ENCODE data around the gene A2ML1.

The A2ML1 gene

GRCh38 chr12:8832500-8832899, 10.1 kb downstream of the A2ML1 start:
- no peak overlapping the region for H2AK5ac ChIP-seq (ENCODE audit: low read length, severe bottlenecking)
- H3K27me3 ChIP-seq (ENCODE audit: control insufficient read depth in 1 of 2, insufficient read depth in 1 of 2, low read length in 2 of 2) = peaks cover 0 to 12% of the 10 kb centered on the region in 2 experiments
- H3K79me1 ChIP-seq (replicated peaks; ENCODE audit: low read length, poor library complexity, severe bottlenecking) = no peaks in the 10 kb centered on the region
- H3K4me1 ChIP-seq (ENCODE audit: control insufficient read depth, insufficient read depth, low read depth, low read length) = no peaks in the 10 kb centered on the region
- no peak overlapping the region for H3K27ac ChIP-seq (ENCODE audit: low read length, poor library complexity, severe bottlenecking)
- H3K4me2 ChIP-seq (ENCODE audit: low read length, poor library complexity, severe bottlenecking) = no peak overlapping the region
- DNase-seq = no peak
- no peak overlapping the region for H3K23ac ChIP-seq (ENCODE audit: low read length in 2 of 2)
- H3K9ac ChIP-seq (ENCODE audit: low read length) = no peak overlapping the region
- 65% methylated on average over 4 of the region's 6 CpGs for WGBS
- H4K8ac ChIP-seq (ENCODE audit: low read length) = no peak overlapping the region
- H2BK5ac ChIP-seq (ENCODE audit: low read depth, low read length, poor library complexity, severe bottlenecking) = no peak overlapping the region
- H2BK120ac ChIP-seq (ENCODE audit: low read depth, low read length) = no peak overlapping the region
- no peak overlapping the region for H2BK12ac ChIP-seq (ENCODE audit: low read length in 2 of 2)
- no peak overlapping the region for H2BK15ac ChIP-seq (ENCODE audit: low read depth, poor library complexity, severe bottlenecking)
- no peak overlapping the region for H3K18ac ChIP-seq (ENCODE audit: low read depth in 1 of 2, low read length in 2 of 2)
- H3K4me3 ChIP-seq (ENCODE audit: insufficient read depth in 1 of 2, low read depth in 1 of 2, low read length in 2 of 2) = no peak overlapping the region
- no peak overlapping the region for H4K91ac ChIP-seq (ENCODE audit: low read length)
- no peak overlapping the region for H3K14ac ChIP-seq (ENCODE audit: low read length in 2 of 2)
- H3K36me3 ChIP-seq (ENCODE audit: control insufficient read depth in 1 of 2, insufficient read depth in 2 of 2, low read depth in 1 of 2, low read length in 2 of 2) = no peaks in the 10 kb centered on the region
- no peak overlapping the region for H3K4ac ChIP-seq (ENCODE audit: low read depth in 1 of 2, low read length in 2 of 2)
- no peaks in the 10 kb centered on the region for H3K9me3 ChIP-seq (ENCODE audit: control insufficient read depth, low read length)
- H2AFZ ChIP-seq (ENCODE audit: low read depth, low read length) = no peak overlapping the region

- Histone ChIP-seq H3K27me3 (ENCODE audit: control insufficient read depth in 1 of 2, insufficient read depth in 1 of 2, low read length in 2 of 2) (peaks cover 0 to 16% of the 10 kb centered on the region in 2 experiments), H3K9me3 (ENCODE audit: control insufficient read depth, low read length) (no peaks in the 10 kb centered on the region), H2BK15ac (ENCODE audit: low read depth, poor library complexity, severe bottlenecking) (no peak overlapping the region), H3K23ac (ENCODE audit: low read length in 2 of 2) (no peak overlapping the region), H3K9ac (ENCODE audit: low read length) (no peak overlapping the region), H2BK5ac (ENCODE audit: low read depth, low read length, poor library complexity, severe bottlenecking) (no peak overlapping the region), H4K8ac (ENCODE audit: low read length) (no peak overlapping the region), H3K4me1 (ENCODE audit: control insufficient read depth, insufficient read depth, low read depth, low read length) (no peaks in the 10 kb centered on the region), H4K91ac (ENCODE audit: low read length) (no peak overlapping the region), H3K18ac (ENCODE audit: low read depth in 1 of 2, low read length in 2 of 2) (no peak overlapping the region), H2AK5ac (ENCODE audit: low read length, severe bottlenecking) (no peak overlapping the region), H3K27ac (ENCODE audit: low read length, poor library complexity, severe bottlenecking) (no peak overlapping the region), H2BK120ac (ENCODE audit: low read depth, low read length) (no peak overlapping the region), H3K79me1 (replicated peaks; ENCODE audit: low read length, poor library complexity, severe bottlenecking) (no peaks in the 10 kb centered on the region), H3K36me3 (ENCODE audit: control insufficient read depth in 1 of 2, insufficient read depth in 2 of 2, low read depth in 1 of 2, low read length in 2 of 2) (no peaks in the 10 kb centered on the region), H2BK12ac (ENCODE audit: low read length in 2 of 2) (no peak overlapping the region), H3K4me2 (ENCODE audit: low read length, poor library complexity, severe bottlenecking) (no peak overlapping the region), H3K4ac (ENCODE audit: low read depth in 1 of 2, low read length in 2 of 2) (no peak overlapping the region), H2AFZ (ENCODE audit: low read depth, low read length) (no peak overlapping the region), H3K4me3 (ENCODE audit: insufficient read depth in 1 of 2, low read depth in 1 of 2, low read length in 2 of 2) (no peak overlapping the region), H3K14ac (ENCODE audit: low read length in 2 of 2) (no peak overlapping the region)
- no peak for DNase-seq
- 80% methylated on average over 1 of the region's 1 CpG for WGBS
Measured at GRCh38 chr12:8834230-8834629, 11.8 kb downstream of the A2ML1 start.

GRCh38 chr12:8837291-8837690, 14.9 kb downstream of the A2ML1 start:
- no peak for DNase-seq
- H4K8ac ChIP-seq (ENCODE audit: low read length) = no peak overlapping the region
- H4K91ac ChIP-seq (ENCODE audit: low read length) = no peak overlapping the region
- H2AK5ac ChIP-seq (ENCODE audit: low read length, severe bottlenecking) = no peak overlapping the region
- no peaks in the 10 kb centered on the region for H3K79me1 ChIP-seq (replicated peaks; ENCODE audit: low read length, poor library complexity, severe bottlenecking)
- no peak overlapping the region for H3K23ac ChIP-seq (ENCODE audit: low read length in 2 of 2)
- no peak overlapping the region for H3K4ac ChIP-seq (ENCODE audit: low read depth in 1 of 2, low read length in 2 of 2)
- no peak overlapping the region for H3K18ac ChIP-seq (ENCODE audit: low read depth in 1 of 2, low read length in 2 of 2)
- WGBS = 91% methylated on average over 9 of the region's 9 CpGs
- H2BK5ac ChIP-seq (ENCODE audit: low read depth, low read length, poor library complexity, severe bottlenecking) = no peak overlapping the region
- H3K36me3 ChIP-seq (ENCODE audit: control insufficient read depth in 1 of 2, insufficient read depth in 2 of 2, low read depth in 1 of 2, low read length in 2 of 2) = no peaks in the 10 kb centered on the region
- H2BK120ac ChIP-seq (ENCODE audit: low read depth, low read length) = no peak overlapping the region
- no peak overlapping the region for H2AFZ ChIP-seq (ENCODE audit: low read depth, low read length)
- H3K4me1 ChIP-seq (ENCODE audit: control insufficient read depth, insufficient read depth, low read depth, low read length) = no peaks in the 10 kb centered on the region
- no peak overlapping the region for H3K9ac ChIP-seq (ENCODE audit: low read length)
- H3K4me3 ChIP-seq (ENCODE audit: insufficient read depth in 1 of 2, low read depth in 1 of 2, low read length in 2 of 2) = no peak overlapping the region
- no peak overlapping the region for H3K14ac ChIP-seq (ENCODE audit: low read length in 2 of 2)
- no peak overlapping the region for H2BK12ac ChIP-seq (ENCODE audit: low read length in 2 of 2)
- H3K27me3 ChIP-seq (ENCODE audit: control insufficient read depth in 1 of 2, insufficient read depth in 1 of 2, low read length in 2 of 2) = peaks cover 0 to 23% of the 10 kb centered on the region in 2 experiments
- H2BK15ac ChIP-seq (ENCODE audit: low read depth, poor library complexity, severe bottlenecking) = no peak overlapping the region
- H3K27ac ChIP-seq (ENCODE audit: low read length, poor library complexity, severe bottlenecking) = no peak overlapping the region
- no peaks in the 10 kb centered on the region for H3K9me3 ChIP-seq (ENCODE audit: control insufficient read depth, low read length)
- H3K4me2 ChIP-seq (ENCODE audit: low read length, poor library complexity, severe bottlenecking) = no peak overlapping the region

- Histone ChIP-seq H3K9ac (ENCODE audit: low read length) (no peak overlapping the region), H3K4ac (ENCODE audit: low read depth in 1 of 2, low read length in 2 of 2) (no peak overlapping the region), H2BK12ac (ENCODE audit: low read length in 2 of 2) (no peak overlapping the region), H3K4me2 (ENCODE audit: low read length, poor library complexity, severe bottlenecking) (no peak overlapping the region), H3K14ac (ENCODE audit: low read length in 2 of 2) (no peak overlapping the region), H3K79me1 (replicated peaks; ENCODE audit: low read length, poor library complexity, severe bottlenecking) (no peaks in the 10 kb centered on the region), H3K23ac (ENCODE audit: low read length in 2 of 2) (no peak overlapping the region), H3K27ac (ENCODE audit: low read length, poor library complexity, severe bottlenecking) (no peak overlapping the region), H3K9me3 (ENCODE audit: control insufficient read depth, low read length) (no peaks in the 10 kb centered on the region), H2BK5ac (ENCODE audit: low read depth, low read length, poor library complexity, severe bottlenecking) (no peak overlapping the region), H4K91ac (ENCODE audit: low read length) (no peak overlapping the region), H4K8ac (ENCODE audit: low read length) (no peak overlapping the region), H3K4me3 (ENCODE audit: insufficient read depth in 1 of 2, low read depth in 1 of 2, low read length in 2 of 2) (no peak overlapping the region), H3K36me3 (ENCODE audit: control insufficient read depth in 1 of 2, insufficient read depth in 2 of 2, low read depth in 1 of 2, low read length in 2 of 2) (no peaks in the 10 kb centered on the region), H2AK5ac (ENCODE audit: low read length, severe bottlenecking) (no peak overlapping the region), H3K27me3 (ENCODE audit: control insufficient read depth in 1 of 2, insufficient read depth in 1 of 2, low read length in 2 of 2) (peaks cover 0 to 20% of the 10 kb centered on the region in 2 experiments), H2AFZ (ENCODE audit: low read depth, low read length) (no peak overlapping the region), H3K4me1 (ENCODE audit: control insufficient read depth, insufficient read depth, low read depth, low read length) (no peaks in the 10 kb centered on the region), H2BK120ac (ENCODE audit: low read depth, low read length) (no peak overlapping the region), H3K18ac (ENCODE audit: low read depth in 1 of 2, low read length in 2 of 2) (no peak overlapping the region), H2BK15ac (ENCODE audit: low read depth, poor library complexity, severe bottlenecking) (no peak overlapping the region)
- DNase-seq = no peak
- 92% methylated on average over 5 of the region's 7 CpGs for WGBS
Measured at GRCh38 chr12:8840321-8840720, 17.9 kb downstream of the A2ML1 start.
